Measurements from ENCODE around the gene KLF17. TPM values are rescaled to one million over a fixed set of nuclear protein-coding genes. Genes with fewer than 3 reads are reported as not detected.
"Not testable (repeated sequence)": the region's sequence is repeated elsewhere in the genome, so short reads cannot be mapped to it uniquely, and the experiment has no call there.

The KLF17 gene
- polyA plus RNA-seq, 4 donors: 0.03 TPM; not detected in 3

DNA sequence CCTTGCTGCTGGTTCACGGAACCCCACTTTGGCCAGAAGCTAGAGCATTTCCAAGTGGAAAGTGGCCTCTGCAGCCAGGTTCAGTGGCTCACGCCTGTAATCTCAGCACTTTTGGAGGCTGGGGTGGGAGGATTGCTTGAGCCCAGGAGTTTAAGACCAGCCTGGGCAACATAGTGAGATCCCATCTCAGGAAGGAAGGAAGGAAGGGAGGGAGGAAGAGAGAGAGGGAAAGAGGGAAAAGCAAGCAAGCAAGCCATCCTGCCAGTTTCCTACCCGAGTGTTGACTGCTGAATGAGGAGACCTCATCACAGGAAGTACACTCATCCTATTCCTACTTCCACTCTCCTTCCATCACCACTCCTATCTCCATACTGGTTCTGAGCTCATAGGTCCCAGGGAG lies 12.8 kb upstream of the KLF17 start:
- no peak for DNase-seq (ENCODE audit: low read depth in 4 of 4, low spot score in 2 of 4)

DNA sequence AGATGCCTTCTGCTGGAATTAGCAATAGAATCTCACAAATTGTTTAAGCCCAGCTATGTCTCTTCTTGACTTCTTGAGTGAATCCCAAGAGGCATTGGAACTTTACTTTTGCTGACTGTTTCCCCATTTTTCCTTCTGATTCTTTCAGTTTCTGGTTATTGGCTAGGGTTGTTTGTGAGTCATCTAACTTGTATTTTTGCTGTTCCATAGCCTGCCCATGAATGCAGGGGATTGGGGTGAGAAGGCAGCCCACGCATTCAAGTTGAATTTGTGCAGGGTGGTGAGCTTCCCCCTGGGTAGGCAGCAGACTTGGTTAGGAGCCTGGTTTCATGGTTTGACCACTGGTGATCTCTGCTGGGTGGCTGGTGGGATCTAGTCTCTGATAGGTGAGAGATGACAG lies 10.4 kb upstream of the KLF17 start:
- DNase-seq (ENCODE audit: low read depth in 4 of 4, low spot score in 2 of 4): no peak

DNA sequence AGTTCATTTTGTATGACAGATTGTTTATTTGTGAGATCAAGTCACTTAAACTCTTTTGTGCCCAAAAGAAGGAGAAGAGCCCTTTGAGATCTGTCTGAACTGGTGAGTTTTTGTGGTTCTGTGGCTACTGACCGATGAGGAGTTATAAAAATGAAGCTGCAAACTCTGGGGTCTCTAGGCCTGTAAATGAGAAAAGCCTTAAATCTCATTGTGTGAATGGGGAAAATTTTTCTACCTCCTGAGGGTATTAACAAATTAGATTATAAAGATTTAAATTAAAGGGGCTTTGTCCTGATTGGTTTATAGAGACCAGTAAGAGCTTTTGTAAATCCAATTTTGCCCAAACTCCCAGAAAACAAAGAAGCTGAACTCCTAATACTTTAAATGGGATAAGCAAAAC lies 9.7 kb upstream of the KLF17 start:
- DNase-seq (ENCODE audit: low read depth in 4 of 4, low spot score in 2 of 4): no peak

DNA sequence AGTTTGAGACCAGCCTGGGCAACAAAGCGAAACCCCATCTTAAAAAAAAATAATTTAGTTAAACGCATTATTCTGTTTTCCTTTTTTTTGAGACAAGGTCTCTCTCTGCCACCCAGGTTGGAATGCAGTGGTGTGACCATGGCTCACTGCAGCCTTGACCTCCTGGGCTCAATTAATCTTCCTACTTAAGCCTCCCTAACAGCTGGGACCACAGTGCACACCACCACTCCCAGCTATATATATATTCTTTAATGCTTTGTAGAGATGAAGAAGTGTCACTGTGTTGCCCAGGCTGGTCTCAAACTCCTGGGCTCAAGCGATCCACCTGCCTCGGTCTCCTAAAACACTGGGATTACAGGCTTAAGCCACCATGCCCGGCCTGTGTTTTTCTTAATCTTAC lies 7.7 kb upstream of the KLF17 start:
- no peak for DNase-seq (ENCODE audit: low read depth in 4 of 4, low spot score in 2 of 4)

DNA sequence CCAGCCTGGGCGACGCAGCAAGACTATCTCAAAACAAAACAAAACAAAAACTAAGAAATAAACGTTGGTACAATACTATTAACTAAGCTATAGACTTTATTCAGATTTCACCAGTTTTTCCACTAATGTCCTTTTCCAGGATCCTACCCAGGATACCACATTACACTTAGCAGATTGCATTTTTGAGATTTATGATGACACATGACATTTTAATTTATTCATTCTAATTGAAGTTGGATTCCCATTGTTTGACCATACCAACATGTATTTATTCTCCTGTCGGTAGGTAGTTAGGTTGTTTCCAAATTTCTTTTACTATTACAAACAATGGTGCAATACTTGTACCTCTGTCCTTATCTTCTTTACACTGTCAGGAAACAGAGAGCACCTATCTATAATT lies 6.8 kb upstream of the KLF17 start:
- no peak for DNase-seq (ENCODE audit: low read depth in 4 of 4, low spot score in 2 of 4)

DNA sequence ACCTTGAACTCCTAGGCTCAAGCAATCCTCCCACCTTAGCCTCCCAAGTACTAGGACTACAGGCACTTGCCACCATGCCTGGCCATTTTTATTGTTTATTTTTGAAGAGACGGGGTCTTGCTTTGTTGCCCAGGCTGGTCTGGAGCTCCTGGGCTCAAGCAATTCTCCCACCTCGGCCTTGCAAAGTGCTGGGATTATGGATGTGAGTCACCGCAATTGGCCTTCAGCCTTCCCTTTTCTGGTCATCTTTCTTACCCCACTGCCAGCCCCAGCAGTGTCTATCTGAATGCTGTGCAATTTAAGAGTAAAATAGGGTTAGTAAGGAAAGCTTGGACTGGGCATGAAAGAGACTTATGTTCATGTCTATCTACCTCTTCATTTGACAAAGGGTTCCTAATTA lies 6.1 kb upstream of the KLF17 start:
- no peak for DNase-seq (ENCODE audit: low read depth in 4 of 4, low spot score in 2 of 4)

DNA sequence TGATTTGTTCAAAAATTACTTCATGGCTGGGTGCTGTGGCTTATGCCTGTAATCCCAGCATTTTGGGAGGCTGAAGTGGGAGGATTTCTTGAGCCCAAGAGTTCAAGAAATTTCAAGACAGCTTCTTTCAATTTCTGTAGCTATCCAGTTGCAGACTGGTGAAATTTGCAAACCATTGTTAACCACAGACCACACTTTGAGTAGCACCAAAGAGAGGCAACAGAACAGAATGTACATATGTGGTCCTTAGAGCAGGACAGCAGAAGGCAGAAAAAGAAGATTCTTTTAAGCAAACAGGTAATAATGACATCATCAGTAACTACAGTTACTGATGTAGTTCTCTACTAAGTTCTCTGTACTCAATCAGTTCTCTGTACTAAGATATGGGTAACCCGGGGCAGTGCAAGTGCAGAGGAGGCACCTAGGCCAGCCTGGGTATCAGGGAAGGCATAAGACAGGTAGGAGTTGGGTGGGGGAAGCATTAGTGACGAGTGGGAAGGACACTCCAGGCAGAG lies 5.5 kb upstream of the KLF17 start:
- DNase-seq (ENCODE audit: low read depth in 4 of 4, low spot score in 2 of 4): no peak

DNA sequence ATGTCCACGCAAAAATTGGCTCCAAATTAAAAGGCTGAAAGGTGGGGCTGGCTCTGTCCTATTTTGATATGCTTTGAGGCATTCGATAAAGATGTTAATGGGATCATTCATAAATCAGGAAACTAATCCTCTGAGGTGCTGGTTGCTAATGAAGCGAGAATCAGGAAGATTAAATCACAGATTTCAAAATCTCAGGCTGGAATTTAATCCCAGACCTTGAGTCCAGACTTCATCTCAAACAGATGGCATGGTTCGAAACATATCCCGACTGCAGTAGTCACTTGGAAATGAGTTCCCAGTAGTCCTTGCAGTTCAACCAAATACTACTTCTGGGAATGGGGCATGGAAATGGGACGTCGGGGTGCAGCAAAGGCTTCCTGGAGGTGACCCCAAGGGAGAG lies 4.5 kb upstream of the KLF17 start:
- no peak for DNase-seq (ENCODE audit: low read depth in 4 of 4, low spot score in 2 of 4)

DNA sequence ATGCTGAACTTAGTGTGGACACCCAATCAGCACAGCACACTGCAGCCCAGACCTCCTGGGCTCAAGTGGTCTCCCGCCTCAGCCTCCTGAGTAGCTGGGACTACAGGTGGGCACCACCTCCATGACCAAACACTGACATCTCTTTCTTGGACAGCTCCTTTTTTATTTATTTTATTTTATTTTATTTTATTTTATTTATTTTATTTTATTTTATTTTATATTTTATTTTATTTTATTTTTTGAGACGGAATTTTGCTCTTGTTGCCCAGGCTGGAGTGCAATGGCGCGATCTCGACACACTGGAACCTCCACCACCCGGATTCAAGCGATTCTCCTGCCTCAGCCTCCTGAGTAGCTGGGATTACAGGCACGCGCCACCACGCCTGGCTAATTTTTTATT lies 1.3 kb upstream of the KLF17 start:
- not testable (repeated sequence) for DNase-seq (ENCODE audit: low read depth in 4 of 4, low spot score in 2 of 4)

DNA sequence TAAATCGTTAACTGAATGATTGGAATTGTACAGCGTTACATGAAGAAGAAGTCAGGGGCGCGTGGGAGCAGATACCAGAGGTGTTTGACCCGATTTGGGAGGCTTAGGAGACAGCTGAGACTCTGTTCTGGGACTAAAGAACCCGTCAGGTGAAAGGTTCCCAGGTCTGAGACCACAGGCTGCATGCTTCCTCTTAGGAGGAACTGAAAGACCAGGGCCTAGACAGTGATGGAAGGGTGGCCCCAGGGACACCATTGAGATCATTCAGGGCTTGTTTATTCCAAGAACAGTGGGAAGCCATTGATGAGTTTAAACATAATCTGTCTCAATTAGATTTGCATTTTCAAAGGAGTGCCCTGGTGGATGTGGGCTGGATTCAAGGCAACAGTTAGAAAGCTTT lies 904 bp downstream of the KLF17 start:
- no peak for DNase-seq (ENCODE audit: low read depth in 4 of 4, low spot score in 2 of 4)

DNA sequence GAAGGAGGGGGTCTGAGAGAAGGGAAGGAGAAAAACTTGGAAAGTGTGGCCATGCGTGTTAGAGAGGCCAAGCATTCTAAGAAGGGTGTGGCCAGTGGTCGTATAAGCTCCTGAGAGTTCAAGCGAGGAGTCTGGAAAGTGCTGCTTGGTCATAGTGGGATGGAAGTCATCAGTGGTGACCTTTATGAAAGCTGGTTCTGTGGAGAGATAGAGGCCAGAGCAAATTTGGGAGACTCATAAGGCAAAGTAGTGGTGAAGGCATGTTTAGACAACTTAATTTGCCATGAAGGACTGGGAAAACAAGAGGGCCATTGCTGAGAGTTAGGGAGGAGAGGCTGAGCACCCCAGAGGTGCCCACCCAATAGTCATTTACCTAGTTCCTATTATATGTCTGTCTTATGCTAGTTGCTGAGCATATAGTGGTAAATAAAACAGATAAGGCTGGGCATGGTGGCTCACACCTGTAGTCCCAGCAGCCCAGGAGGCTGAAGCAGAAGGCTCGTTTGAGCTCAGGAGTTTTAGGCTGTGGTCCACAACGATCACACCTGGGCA lies 1.9 kb downstream of the KLF17 start:
- no peak for DNase-seq (ENCODE audit: low read depth in 4 of 4, low spot score in 2 of 4)

DNA sequence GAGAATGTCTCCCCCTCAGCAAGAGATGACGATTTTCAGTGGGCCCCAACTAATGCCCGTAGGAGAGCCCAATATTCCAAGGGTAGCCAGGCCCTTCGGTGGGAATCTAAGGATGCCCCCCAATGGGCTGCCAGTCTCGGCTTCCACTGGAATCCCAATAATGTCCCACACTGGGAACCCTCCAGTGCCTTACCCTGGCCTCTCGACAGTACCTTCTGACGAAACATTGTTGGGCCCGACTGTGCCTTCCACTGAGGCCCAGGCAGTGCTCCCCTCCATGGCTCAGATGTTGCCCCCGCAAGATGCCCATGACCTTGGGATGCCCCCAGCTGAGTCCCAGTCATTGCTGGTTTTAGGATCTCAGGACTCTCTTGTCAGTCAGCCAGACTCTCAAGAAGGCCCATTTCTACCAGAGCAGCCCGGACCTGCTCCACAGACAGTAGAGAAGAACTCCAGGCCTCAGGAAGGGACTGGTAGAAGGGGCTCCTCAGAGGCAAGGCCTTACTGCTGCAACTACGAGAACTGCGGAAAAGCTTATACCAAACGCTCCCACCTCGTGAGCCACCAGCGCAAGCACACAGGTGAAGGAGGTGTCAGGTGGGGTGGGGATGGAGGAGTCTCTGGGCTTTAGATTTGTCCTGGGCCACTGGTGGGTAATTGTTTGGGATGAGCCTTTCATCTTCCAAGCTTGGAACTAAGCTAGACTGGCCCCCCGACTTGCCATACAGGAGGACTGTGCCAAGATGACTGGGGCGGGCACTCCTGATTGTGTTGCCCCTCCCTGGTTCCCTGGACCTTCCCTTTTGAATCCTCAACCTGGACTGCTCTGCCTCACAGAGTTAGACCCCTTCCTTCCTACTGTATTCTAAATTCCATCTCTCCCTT lies 11.2 kb downstream of the KLF17 start:
- no peak for DNase-seq (ENCODE audit: low read depth in 4 of 4, low spot score in 2 of 4)

DNA sequence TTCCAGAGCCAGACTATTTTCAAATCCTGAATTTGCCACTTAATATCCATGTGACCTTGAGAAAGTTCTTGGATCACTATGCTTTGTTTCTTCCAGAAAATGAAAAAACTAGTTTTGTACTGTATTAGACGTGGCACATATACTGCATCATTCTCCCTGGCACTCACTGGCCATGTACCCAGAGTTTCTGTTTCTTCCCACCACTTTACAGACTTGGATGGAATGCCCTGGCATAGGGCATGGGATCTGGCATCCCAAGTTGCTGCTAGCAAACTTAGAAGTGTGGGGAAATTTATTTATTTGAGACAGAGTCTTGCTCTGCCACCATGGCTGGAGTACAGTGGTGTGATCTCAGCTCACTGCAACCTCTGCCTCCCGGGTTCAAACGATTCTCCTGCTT lies 12.8 kb downstream of the KLF17 start:
- no peak for DNase-seq (ENCODE audit: low read depth in 4 of 4, low spot score in 2 of 4)

DNA sequence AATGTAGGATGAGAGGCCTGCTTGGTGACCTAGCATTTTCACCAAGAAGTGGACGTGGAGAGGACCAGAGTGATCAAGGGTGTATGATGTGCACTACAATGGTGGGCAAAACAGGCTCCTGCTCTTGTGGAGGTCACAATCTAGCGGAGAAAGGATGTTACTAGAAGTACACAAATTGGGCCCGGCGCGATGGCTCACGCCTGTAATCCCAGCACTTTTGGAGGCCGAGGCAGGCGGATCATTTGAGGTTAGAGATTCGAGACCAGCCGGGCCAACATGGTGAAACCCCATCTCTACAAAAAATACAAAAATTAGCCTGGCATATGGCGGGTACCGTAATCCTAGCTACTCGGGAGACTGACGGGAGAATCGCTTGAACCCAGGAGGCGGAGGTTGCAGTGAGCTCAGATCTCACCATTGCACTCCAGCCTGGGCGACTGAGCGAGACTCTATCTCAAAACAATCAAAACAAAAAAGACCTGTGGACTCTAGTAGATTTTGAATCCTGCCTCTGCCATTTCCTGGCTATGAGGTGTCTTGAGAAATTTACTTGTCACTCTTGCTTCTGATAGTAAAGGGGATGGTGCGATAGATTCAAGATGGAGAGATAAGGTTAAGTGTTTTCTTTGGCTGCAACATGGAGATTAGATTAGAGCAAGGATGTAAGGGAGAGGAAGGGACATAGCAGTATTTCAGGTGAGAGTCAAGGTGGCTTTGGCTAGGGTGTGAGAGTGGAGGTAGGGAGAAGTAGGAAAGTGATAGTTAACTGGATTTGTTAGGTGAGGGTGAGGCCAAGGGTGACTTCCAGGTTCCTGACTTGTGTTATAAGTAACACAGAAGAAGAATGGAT lies 15.7 kb downstream of the KLF17 start:
- no peak for DNase-seq (ENCODE audit: low read depth in 4 of 4, low spot score in 2 of 4)

DNA sequence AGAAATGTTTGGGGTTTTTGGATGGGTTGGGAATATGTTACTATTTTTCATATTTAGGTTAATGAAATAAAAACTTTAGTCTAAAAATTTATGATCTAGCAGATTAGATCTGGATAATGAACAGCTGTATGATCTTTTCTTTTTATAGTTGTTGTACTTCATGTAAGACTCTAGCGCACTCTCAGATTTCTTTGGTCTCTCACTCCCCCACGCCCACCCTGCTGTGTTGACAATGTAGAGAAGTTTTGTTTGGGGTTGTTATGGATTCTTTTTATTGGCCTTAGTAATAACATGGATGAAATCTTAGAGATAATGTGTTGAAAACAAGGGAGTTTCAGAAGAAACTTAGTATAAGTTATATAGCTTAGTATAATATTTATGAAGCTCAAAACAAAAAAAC lies 17.3 kb downstream of the KLF17 start:
- DNase-seq (ENCODE audit: low read depth in 4 of 4, low spot score in 2 of 4): peak in 3 of 4 donors; percentile 28 to 34 (median 28)

DNA sequence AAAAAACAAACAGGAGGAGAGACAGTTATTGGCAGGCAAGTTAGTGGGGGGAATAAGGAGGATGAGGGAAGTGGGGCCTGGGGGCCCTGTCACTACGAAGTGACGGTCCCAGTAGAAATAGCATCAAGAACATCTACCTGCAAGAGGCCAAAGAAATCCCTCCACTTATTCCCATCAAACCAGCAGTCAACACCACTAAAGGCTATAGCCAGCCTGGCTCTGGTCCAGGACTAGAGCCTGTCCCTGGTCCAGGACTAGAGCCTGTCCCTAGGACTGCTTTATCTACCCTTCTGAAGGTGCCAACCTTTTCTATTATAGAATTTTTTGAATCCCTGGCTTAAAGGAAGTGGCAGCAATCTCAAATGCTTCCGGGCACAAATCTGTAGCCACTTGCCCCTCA lies 19.6 kb downstream of the KLF17 start:
- DNase-seq (ENCODE audit: low read depth in 4 of 4, low spot score in 2 of 4): no peak

DNA sequence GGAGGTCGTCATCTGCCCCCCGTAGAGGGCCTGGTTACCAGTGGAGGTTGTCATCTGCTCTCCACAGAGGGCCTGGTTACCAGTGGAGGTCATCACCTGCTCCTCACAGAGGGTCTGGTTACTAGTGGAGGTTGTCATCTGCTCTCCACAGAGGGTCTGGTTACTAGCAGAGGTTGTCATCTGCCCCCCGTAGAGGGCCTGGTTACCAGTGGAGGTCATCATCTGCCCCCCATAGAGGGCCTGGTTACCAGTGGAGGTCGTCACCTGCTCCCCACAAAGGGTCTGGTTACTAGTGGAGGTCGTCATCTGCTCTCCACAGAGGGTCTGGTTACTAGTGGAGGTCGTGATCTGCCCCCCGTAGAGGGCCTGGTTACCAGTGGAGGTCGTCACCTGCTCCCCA lies 20.9 kb downstream of the KLF17 start:
- not testable (repeated sequence) for DNase-seq (ENCODE audit: low read depth in 4 of 4, low spot score in 2 of 4)

DNA sequence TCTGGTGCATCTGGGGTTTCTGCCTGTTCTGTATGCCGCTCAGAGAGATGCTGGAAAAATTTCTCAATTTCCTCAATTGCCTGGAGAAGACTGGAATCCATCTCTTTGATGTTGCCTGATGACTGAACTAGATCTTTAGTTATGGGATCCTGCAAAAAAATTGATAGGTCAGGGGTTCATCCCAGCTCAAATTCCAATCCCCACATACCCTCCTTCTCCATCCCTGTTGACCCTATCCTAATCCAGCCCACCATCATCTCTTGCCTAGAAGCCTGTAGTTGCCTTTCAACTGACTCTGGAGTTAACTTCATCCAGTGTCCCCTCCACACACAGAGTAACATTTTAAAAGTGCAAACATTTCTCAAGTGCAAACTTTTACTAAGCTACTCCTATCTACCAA lies 22.9 kb downstream of the KLF17 start, which contains the start of gene KLF18:
Gene KLF18, minus strand, starts transcription at position 101 of the 400 bp plus-strand sequence. Its CDS starts 0 bp downstream, at position 101.
- DNase-seq (ENCODE audit: low read depth in 4 of 4, low spot score in 2 of 4): no peak

DNA sequence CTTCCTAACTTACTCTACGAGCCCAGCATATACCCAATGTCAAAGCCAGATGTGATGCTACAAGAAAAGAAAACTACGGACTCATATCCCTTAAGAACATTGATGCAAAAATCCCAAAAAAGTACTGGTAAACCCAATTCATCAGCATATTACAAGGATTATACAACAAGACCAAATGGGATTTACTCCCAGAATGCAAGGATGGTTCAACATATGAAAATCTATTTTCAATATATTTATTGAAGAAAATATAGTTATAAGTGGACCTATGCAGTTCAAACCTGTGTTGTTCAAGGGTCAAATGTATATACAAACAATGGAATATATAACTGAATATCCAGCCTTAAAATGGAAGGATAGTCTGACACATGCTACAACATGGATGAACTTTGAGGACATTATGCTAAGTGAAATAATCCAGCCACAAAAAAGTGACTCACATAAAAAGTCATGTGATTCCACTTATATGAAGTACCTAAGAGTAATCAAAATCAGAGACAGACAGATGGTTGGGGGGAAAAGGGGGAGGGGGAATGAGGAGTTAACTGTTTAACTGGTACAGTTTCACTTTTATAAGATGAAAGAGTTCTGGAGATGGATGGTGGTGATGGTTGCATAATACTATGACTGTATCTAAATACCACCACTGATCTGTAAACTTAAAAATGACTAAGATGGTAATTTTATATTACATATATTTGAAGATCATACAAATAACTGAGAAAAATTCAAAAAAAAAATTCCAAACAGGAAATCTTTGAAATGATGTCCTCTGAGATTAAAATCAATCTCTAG lies 26.5 kb downstream of the KLF17 start:
- DNase-seq (ENCODE audit: low read depth in 4 of 4, low spot score in 2 of 4): no peak

Data from left renal cortex interstitium (tissue), 4 donors.